ENCODE results near the gene TMEM120B.

GRCh38 chr12:121817648-121818043, 105.1 kb downstream of the TMEM120B start:
- TF ChIP-seq, protein P1, sequence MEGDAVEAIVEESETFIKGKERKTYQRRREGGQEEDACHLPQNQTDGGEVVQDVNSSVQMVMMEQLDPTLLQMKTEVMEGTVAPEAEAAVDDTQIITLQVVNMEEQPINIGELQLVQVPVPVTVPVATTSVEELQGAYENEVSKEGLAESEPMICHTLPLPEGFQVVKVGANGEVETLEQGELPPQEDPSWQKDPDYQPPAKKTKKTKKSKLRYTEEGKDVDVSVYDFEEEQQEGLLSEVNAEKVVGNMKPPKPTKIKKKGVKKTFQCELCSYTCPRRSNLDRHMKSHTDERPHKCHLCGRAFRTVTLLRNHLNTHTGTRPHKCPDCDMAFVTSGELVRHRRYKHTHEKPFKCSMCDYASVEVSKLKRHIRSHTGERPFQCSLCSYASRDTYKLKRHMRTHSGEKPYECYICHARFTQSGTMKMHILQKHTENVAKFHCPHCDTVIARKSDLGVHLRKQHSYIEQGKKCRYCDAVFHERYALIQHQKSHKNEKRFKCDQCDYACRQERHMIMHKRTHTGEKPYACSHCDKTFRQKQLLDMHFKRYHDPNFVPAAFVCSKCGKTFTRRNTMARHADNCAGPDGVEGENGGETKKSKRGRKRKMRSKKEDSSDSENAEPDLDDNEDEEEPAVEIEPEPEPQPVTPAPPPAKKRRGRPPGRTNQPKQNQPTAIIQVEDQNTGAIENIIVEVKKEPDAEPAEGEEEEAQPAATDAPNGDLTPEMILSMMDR (conservative IDR thresholded peaks at IDR 0.05; ENCODE audit: low read depth, low read length), result no peak
- TF ChIP-seq POLR2A (IDR thresholded peaks at IDR 0.05; ENCODE audit: low read depth, low read length) (no peak), RFX5 (IDR thresholded peaks at IDR 0.05; ENCODE audit: low read depth, low read length) (no peak)

Data from IMR-90 (cell line).